Gastroesophageal sphincter (tissue), 3 donors: ENCODE results near the gene GLI1.

ENCODE experiments used
- EP300 ChIP-seq: sonication (generic); formaldehyde crosslinking; IDR thresholded peaks from one replicate; pipeline ENCODE4 v1.6.1; 2017; ENCODE audit warnings: antibody characterized with exemption, mild to moderate bottlenecking
- POLR2A ChIP-seq, 2 donors: fragments of 450-650 bp; IDR thresholded peaks; one replicate each; pipeline ENCODE4 v1.6.1; 2017; ENCODE audit warnings: antibody characterized with exemption in 2 of 2, mild to moderate bottlenecking in 2 of 2, moderate library complexity in 1 of 2
- POLR2AphosphoS5 ChIP-seq: sonication (generic); formaldehyde crosslinking; IDR thresholded peaks from one replicate; pipeline ENCODE4 v1.6.1; 2017; ENCODE audit warnings: antibody characterized with exemption
- TF ChIP-seq, protein P1 (sequence below), 4 experiments: fragments of 200-600 bp in 2 of 4; fragments of 450-650 bp in 2 of 4; sonication (generic) in 1 of 4; IDR thresholded peaks; one replicate each; pipeline ENCODE4 v1.5.1; 2017 to 2019; ENCODE audit warnings: antibody characterized with exemption in 4 of 4, mild to moderate bottlenecking in 2 of 4, moderate library complexity in 2 of 4

GRCh38 chr12:57518176-57518919 is 58.8 kb downstream of the GLI1 start:
- TF ChIP-seq, protein P1, sequence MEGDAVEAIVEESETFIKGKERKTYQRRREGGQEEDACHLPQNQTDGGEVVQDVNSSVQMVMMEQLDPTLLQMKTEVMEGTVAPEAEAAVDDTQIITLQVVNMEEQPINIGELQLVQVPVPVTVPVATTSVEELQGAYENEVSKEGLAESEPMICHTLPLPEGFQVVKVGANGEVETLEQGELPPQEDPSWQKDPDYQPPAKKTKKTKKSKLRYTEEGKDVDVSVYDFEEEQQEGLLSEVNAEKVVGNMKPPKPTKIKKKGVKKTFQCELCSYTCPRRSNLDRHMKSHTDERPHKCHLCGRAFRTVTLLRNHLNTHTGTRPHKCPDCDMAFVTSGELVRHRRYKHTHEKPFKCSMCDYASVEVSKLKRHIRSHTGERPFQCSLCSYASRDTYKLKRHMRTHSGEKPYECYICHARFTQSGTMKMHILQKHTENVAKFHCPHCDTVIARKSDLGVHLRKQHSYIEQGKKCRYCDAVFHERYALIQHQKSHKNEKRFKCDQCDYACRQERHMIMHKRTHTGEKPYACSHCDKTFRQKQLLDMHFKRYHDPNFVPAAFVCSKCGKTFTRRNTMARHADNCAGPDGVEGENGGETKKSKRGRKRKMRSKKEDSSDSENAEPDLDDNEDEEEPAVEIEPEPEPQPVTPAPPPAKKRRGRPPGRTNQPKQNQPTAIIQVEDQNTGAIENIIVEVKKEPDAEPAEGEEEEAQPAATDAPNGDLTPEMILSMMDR (IDR thresholded peaks at IDR 0.05): no peak
- TF ChIP-seq POLR2AphosphoS5: peak; percentile 47
- no peak for TF ChIP-seq POLR2A (IDR thresholded peaks at IDR 0.05)
- TF ChIP-seq EP300: no peak
